ENCODE data around the gene LRP2BP. TPM values are rescaled to one million over a fixed set of nuclear protein-coding genes. Genes with fewer than 3 reads are reported as not detected.
A peak's percentile ranks its signal among the peaks of the same experiment; 100 is the strongest.

The LRP2BP gene
- total RNA-seq, 1 experiment from 2014 or later = 0.19 TPM

- ChIA-PET CTCF (no interaction called here), POLR2A (ENCODE audit: low non-redundant PET) (no interaction called here)
- DNase-seq (ENCODE audit: low spot score) = no peak
- intact Hi-C loops (cut with micrococcal nuclease; ENCODE audit: unreplicated experiment) = no loop called here
- Histone ChIP-seq H3K27ac (ENCODE audit: low read depth, low read length, poor library complexity, severe bottlenecking) (no peak overlapping the region), H3K36me3 (ENCODE audit: insufficient read depth, low read length, poor library complexity, severe bottlenecking) (no peaks in the 10 kb centered on the region), H3K4me3 (ENCODE audit: low read depth, low read length, poor library complexity, severe bottlenecking) (no peak overlapping the region), H3K27me3 (replicated peaks; ENCODE audit: insufficient read depth, low read depth, low read length, poor library complexity) (peaks cover 14% of the 10 kb centered on the region), H3K9me3 (ENCODE audit: low read depth, low read length, poor library complexity, severe bottlenecking) (no peaks in the 10 kb centered on the region), H3K4me1 (ENCODE audit: insufficient read depth, low read length, poor library complexity, severe bottlenecking) (peaks cover 11% of the 10 kb centered on the region)
- no TSS peak for BruUV-seq (replicated peaks)
- TF ChIP-seq EZH2 (IDR thresholded peaks at IDR 0.05; ENCODE audit: borderline replicate concordance, low read depth, low read length, poor library complexity, severe bottlenecking) (no peak), CTCF (conservative IDR thresholded peaks at IDR 0.05; ENCODE audit: low read depth, low read length) (no peak)
Measured at GRCh38 chr4:185371702-185372101, 24.0 kb downstream of the LRP2BP start.

DNA sequence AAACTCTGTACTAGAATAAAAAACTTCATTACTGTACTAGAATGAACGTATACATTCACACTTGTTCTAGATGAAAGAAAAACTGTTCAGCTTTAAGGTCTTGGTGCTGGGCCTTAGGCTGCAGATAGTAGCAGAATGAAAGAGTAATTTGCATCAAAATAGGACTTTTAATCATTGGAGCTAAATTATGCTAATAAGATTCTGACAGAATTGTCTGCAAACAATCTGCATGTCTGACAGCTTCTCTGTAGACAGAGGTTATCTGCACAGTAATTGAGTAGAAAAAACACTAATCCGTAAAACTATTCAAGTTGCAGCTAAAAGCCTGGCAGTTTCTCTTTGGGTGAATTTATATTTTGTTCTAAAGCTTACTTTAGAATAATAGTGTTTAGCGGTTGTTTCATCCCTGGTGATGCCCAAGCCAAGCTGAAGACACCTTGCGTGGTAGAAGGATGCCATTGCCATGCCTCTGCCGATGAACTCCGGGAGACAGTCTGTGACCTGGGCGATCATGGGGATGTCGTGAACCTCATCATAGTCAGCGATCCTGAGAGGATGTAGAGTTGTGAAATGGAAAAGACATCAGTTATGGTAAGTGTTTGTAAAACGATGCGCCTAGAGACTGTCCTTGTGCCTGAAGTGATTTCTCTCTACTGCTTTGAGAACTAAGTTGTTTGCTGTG is 25.3 kb downstream of the LRP2BP start:
- peak; percentile 38 for DNase-seq (ENCODE audit: low spot score)
- Histone ChIP-seq H3K27ac (ENCODE audit: low read depth, low read length, poor library complexity, severe bottlenecking) (no peak overlapping the region), H3K4me1 (ENCODE audit: insufficient read depth, low read length, poor library complexity, severe bottlenecking) (peaks cover 11% of the 10 kb centered on the region), H3K36me3 (ENCODE audit: insufficient read depth, low read length, poor library complexity, severe bottlenecking) (no peaks in the 10 kb centered on the region), H3K27me3 (replicated peaks; ENCODE audit: insufficient read depth, low read depth, low read length, poor library complexity) (peaks cover 14% of the 10 kb centered on the region), H3K9me3 (ENCODE audit: low read depth, low read length, poor library complexity, severe bottlenecking) (no peaks in the 10 kb centered on the region), H3K4me3 (ENCODE audit: low read depth, low read length, poor library complexity, severe bottlenecking) (no peak overlapping the region)
- ChIA-PET CTCF (no interaction called here), POLR2A (ENCODE audit: low non-redundant PET) (no interaction called here)
- TF ChIP-seq CTCF (conservative IDR thresholded peaks at IDR 0.05; ENCODE audit: low read depth, low read length) = no peak
- TF ChIP-seq EZH2 (IDR thresholded peaks at IDR 0.05; ENCODE audit: borderline replicate concordance, low read depth, low read length, poor library complexity, severe bottlenecking) = no peak
- no TSS peak for BruUV-seq (replicated peaks)
- intact Hi-C loops (cut with micrococcal nuclease; ENCODE audit: unreplicated experiment) = no loop called here

- CTCF ChIA-PET = no interaction called here
- no peak for DNase-seq (ENCODE audit: low spot score)
- BruUV-seq (replicated peaks) = no TSS peak
- intact Hi-C loops (cut with micrococcal nuclease; ENCODE audit: unreplicated experiment) = no loop called here
- POLR2A ChIA-PET (ENCODE audit: low non-redundant PET) = no interaction called here
- Histone ChIP-seq H3K27me3 (replicated peaks; ENCODE audit: insufficient read depth, low read depth, low read length, poor library complexity) (peaks cover 14% of the 10 kb centered on the region), H3K4me3 (ENCODE audit: low read depth, low read length, poor library complexity, severe bottlenecking) (no peak overlapping the region), H3K27ac (ENCODE audit: low read depth, low read length, poor library complexity, severe bottlenecking) (no peak overlapping the region), H3K4me1 (ENCODE audit: insufficient read depth, low read length, poor library complexity, severe bottlenecking) (peaks cover 11% of the 10 kb centered on the region), H3K9me3 (ENCODE audit: low read depth, low read length, poor library complexity, severe bottlenecking) (no peaks in the 10 kb centered on the region), H3K36me3 (ENCODE audit: insufficient read depth, low read length, poor library complexity, severe bottlenecking) (no peaks in the 10 kb centered on the region)
- TF ChIP-seq EZH2 (IDR thresholded peaks at IDR 0.05; ENCODE audit: borderline replicate concordance, low read depth, low read length, poor library complexity, severe bottlenecking) (no peak), CTCF (conservative IDR thresholded peaks at IDR 0.05; ENCODE audit: low read depth, low read length) (no peak)
Measured at GRCh38 chr4:185369731-185370130, 26.0 kb downstream of the LRP2BP start.

Data from A673 (cell line).